Endodermal cell (in vitro differentiated cells): Measurements from ENCODE around the gene RPTN. TPM values are rescaled to one million over a fixed set of nuclear protein-coding genes. Genes with fewer than 3 reads are reported as not detected.

Experiments used
- DNase-seq: peaks from one replicate; pipeline ENCODE4 v3.0.0-alpha.2; 2017
- H3K27ac ChIP-seq: 2 replicates; pipeline ENCODE4 v1.5.1; 2013; ENCODE audit warnings: mild to moderate bottlenecking, low read depth, low read length, moderate library complexity
- H3K27me3 ChIP-seq: 2 replicates; pipeline ENCODE4 v1.6.1; 2013; ENCODE audit warnings: mild to moderate bottlenecking, low read length, moderate library complexity; ENCODE audit not compliant: insufficient read depth, control insufficient read depth, poor library complexity, severe bottlenecking
- H3K36me3 ChIP-seq: 2 replicates; pipeline ENCODE4 v1.7.0; 2013; ENCODE audit warnings: mild to moderate bottlenecking, low read length, moderate library complexity; ENCODE audit not compliant: control insufficient read depth, insufficient read depth
- H3K4me1 ChIP-seq: one replicate; pipeline ENCODE4 v1.7.0; 2013; ENCODE audit warnings: low read length; ENCODE audit not compliant: control insufficient read depth, insufficient read depth
- H3K4me3 ChIP-seq: 2 replicates; pipeline ENCODE4 v1.5.1; 2013; ENCODE audit warnings: mild to moderate bottlenecking, low read length, moderate library complexity
- H3K9ac ChIP-seq: 2 replicates; pipeline ENCODE4 v1.6.1; 2013; ENCODE audit warnings: mild to moderate bottlenecking, low read length, moderate library complexity; ENCODE audit not compliant: poor library complexity, severe bottlenecking; ENCODE audit errors: extremely low read depth
- H3K9me3 ChIP-seq: 2 replicates; pipeline ENCODE4 v1.6.1; 2013; ENCODE audit warnings: mild to moderate bottlenecking, low read length, moderate library complexity; ENCODE audit not compliant: control insufficient read depth
- H3K27ac Mint-ChIP-seq: 2 replicates; pipeline ENCODE4 v1.8.0; 2020; ENCODE audit warnings: mixed read lengths
- H3K27me3 Mint-ChIP-seq: 2 replicates; pipeline ENCODE4 v1.8.0; 2021; ENCODE audit warnings: mild to moderate bottlenecking, mixed read lengths; ENCODE audit not compliant: insufficient read depth
- H3K36me3 Mint-ChIP-seq: 2 replicates; pipeline ENCODE4 v1.8.0; 2020; ENCODE audit warnings: low read depth, mixed read lengths
- H3K4me1 Mint-ChIP-seq: 2 replicates; pipeline ENCODE4 v1.8.0; 2020; ENCODE audit warnings: mixed read lengths
- H3K4me3 Mint-ChIP-seq: 2 replicates; pipeline ENCODE4 v1.8.0; 2020; ENCODE audit warnings: mild to moderate bottlenecking, moderate library complexity, mixed read lengths
- H3K9me3 Mint-ChIP-seq: 2 replicates; pipeline ENCODE4 v1.8.0; 2020; ENCODE audit warnings: mild to moderate bottlenecking, mixed read lengths
- WGBS, 2 experiments: methylation state at CpG; one replicate each; pipeline versions ENCODE4 v1.1.5 to v1.1.7; 2013; ENCODE audit warnings: missing lambda C conversion rate in 2 of 2, mixed read lengths in 1 of 2; ENCODE audit not compliant: insufficient coverage in 1 of 2, insufficient read length in 1 of 2; 5-methylcytosine and 5-hydroxymethylcytosine counted together
- total RNA-seq, 2 donors: library from RNA; stranded (reverse); fragmentation: NEBNext Ultra II Directional in 1 of 2; extraction: Animal tissue kit (Norgen Biotek cat#: 25700) in 1 of 2; gene quantifications; 2 replicates in 1 of 2; 3 replicates in 1 of 2; pipeline ENCODE4 v1.2.1, GENCODE V29; 2021
- TF ChIP-seq, protein P1 (sequence below): fragments of 200-600 bp; sonication (generic); conservative IDR thresholded peaks from 2 replicates; pipeline ENCODE4 v1.5.0; 2021; ENCODE audit warnings: antibody characterized with exemption, mild to moderate bottlenecking

The RPTN gene
- total RNA-seq, 2 donors from 2014 or later, result not detected

- Mint-ChIP-seq H3K36me3 (no peaks in the 10 kb centered on the region), H3K27me3 (peaks cover 2% of the 10 kb centered on the region), H3K27ac (no peak overlapping the region), H3K9me3 (peaks cover 37% of the 10 kb centered on the region), H3K4me1 (no peaks in the 10 kb centered on the region), H3K4me3 (no peak overlapping the region)
- peaks cover 27% of the 10 kb centered on the region for H3K9me3 ChIP-seq
- TF ChIP-seq, protein P1, sequence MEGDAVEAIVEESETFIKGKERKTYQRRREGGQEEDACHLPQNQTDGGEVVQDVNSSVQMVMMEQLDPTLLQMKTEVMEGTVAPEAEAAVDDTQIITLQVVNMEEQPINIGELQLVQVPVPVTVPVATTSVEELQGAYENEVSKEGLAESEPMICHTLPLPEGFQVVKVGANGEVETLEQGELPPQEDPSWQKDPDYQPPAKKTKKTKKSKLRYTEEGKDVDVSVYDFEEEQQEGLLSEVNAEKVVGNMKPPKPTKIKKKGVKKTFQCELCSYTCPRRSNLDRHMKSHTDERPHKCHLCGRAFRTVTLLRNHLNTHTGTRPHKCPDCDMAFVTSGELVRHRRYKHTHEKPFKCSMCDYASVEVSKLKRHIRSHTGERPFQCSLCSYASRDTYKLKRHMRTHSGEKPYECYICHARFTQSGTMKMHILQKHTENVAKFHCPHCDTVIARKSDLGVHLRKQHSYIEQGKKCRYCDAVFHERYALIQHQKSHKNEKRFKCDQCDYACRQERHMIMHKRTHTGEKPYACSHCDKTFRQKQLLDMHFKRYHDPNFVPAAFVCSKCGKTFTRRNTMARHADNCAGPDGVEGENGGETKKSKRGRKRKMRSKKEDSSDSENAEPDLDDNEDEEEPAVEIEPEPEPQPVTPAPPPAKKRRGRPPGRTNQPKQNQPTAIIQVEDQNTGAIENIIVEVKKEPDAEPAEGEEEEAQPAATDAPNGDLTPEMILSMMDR, result no peak
- 75 to 79% methylated on average over 1 to 2 of the region's 2 CpGs for WGBS, 2 experiments
- no peak for DNase-seq
- no peaks in the 10 kb centered on the region for H3K36me3 ChIP-seq
- no peak overlapping the region for H3K4me3 ChIP-seq
- H3K9ac ChIP-seq, result no peak overlapping the region
- no peaks in the 10 kb centered on the region for H3K4me1 ChIP-seq
- H3K27me3 ChIP-seq, result no peaks in the 10 kb centered on the region
- H3K27ac ChIP-seq, result no peak overlapping the region
Observed at GRCh38 chr1:152143150-152143887, 15.7 kb downstream of the RPTN start.

- WGBS, 2 experiments, result 0 to 10% methylated on average over 1 of the region's 1 CpG
- DNase-seq, result peak; percentile 79
- peaks cover 29% of the 10 kb centered on the region for H3K9me3 Mint-ChIP-seq
Observed at GRCh38 chr1:152141971-152142584, 16.9 kb downstream of the RPTN start.

DNA sequence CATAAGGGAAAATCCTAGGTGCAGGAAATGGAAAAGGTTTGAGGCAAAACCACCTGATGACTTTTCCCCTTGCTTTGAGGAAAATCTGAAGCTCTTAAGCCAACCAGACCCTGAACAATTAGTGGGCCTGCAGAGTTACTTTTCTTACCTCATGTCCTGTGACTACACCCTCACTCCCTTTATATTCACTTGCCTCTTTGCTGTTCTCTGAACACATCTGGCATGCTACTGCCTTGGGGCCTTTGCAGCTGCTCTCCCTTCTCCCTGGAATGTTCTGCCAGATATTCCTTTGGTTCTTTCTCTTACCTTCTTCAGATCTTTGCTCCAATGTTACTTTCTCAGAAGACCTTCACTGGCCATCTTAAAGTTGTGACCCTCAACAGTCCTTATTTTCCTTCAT is 21.8 kb downstream of the RPTN start:
- H3K4me3 Mint-ChIP-seq, result no peak overlapping the region
- no peak overlapping the region for H3K9ac ChIP-seq
- no peaks in the 10 kb centered on the region for H3K36me3 Mint-ChIP-seq
- no peaks in the 10 kb centered on the region for H3K9me3 Mint-ChIP-seq
- H3K4me3 ChIP-seq, result no peak overlapping the region
- no peak overlapping the region for H3K27ac ChIP-seq
- H3K4me1 ChIP-seq, result no peaks in the 10 kb centered on the region
- TF ChIP-seq, protein P1, result no peak
- no peak for DNase-seq
- no peaks in the 10 kb centered on the region for H3K27me3 ChIP-seq
- H3K9me3 ChIP-seq, result peaks cover 5% of the 10 kb centered on the region
- H3K4me1 Mint-ChIP-seq, result no peaks in the 10 kb centered on the region
- H3K27me3 Mint-ChIP-seq, result peaks cover 13% of the 10 kb centered on the region
- no peaks in the 10 kb centered on the region for H3K36me3 ChIP-seq
- H3K27ac Mint-ChIP-seq, result no peak overlapping the region

More at GRCh38 chr1:152141971-152142584, 16.9 kb downstream of the RPTN start:
- H3K4me3 Mint-ChIP-seq, result no peak overlapping the region
- H3K4me3 ChIP-seq, result no peak overlapping the region
- no peaks in the 10 kb centered on the region for H3K36me3 ChIP-seq
- H3K27me3 Mint-ChIP-seq, result peaks cover 2% of the 10 kb centered on the region
- no peaks in the 10 kb centered on the region for H3K4me1 ChIP-seq
- no peak overlapping the region for H3K27ac Mint-ChIP-seq
- H3K9me3 ChIP-seq, result peaks cover 19% of the 10 kb centered on the region
- no peaks in the 10 kb centered on the region for H3K4me1 Mint-ChIP-seq
- no peak overlapping the region for H3K27ac ChIP-seq
- H3K9ac ChIP-seq, result no peak overlapping the region
- TF ChIP-seq, protein P1, result peak; percentile 85
- no peaks in the 10 kb centered on the region for H3K27me3 ChIP-seq
- H3K36me3 Mint-ChIP-seq, result no peaks in the 10 kb centered on the region
